Mucosa of descending colon (tissue), 3 donors: Measurements from ENCODE around the gene STEAP1. TPM values are rescaled to one million over a fixed set of nuclear protein-coding genes. Genes with fewer than 3 reads are reported as not detected.
"Not testable (repeated sequence)": the region's sequence is repeated elsewhere in the genome, so short reads cannot be mapped to it uniquely, and the experiment has no call there.

Source experiments
- ATAC-seq: fragments of 200-7000 bp; cut with Tn5 transposase; one replicate; pipeline ENCODE4 v1.9.1; 2020; ENCODE audit warnings: mild to moderate bottlenecking, moderate library complexity
- DNase-seq, 3 donors: peaks; one replicate each; pipeline ENCODE4 v3.0.0-alpha.2; 2020
- H3K36me3 ChIP-seq: fragments of 200-600 bp; one replicate; pipeline ENCODE4 v1.8.0; 2021; ENCODE audit warnings: low read depth, mild to moderate bottlenecking
- H3K4me1 ChIP-seq: fragments of 200-600 bp; one replicate; pipeline ENCODE4 v1.8.0; 2021; ENCODE audit warnings: low read depth, mild to moderate bottlenecking
- H3K4me3 ChIP-seq: fragments of 200-600 bp; one replicate; pipeline ENCODE4 v1.8.0; 2021; ENCODE audit warnings: mild to moderate bottlenecking
- H3K9me3 ChIP-seq: fragments of 200-600 bp; one replicate; pipeline ENCODE4 v1.8.0; 2021; ENCODE audit warnings: mild to moderate bottlenecking
- CTCF ChIP-seq: fragments of 200-600 bp; IDR thresholded peaks from one replicate; pipeline ENCODE4 v1.8.0; 2022; ENCODE audit warnings: antibody characterized with exemption, mild to moderate bottlenecking
- intact Hi-C, 2 donors: fragments of 100-400 bp; cut with DNase I in 1 of 2; cut with micrococcal nuclease in 1 of 2; formaldehyde crosslinking; loops; one replicate each; pipeline versions ENCODE4 v1.11.0 to v1.11.1; 2022; cut with DNase I, micrococcal nuclease
- long read RNA-seq, 2 donors: library from polyadenylated mRNA; unstranded; transcript quantifications; one replicate each; pipeline ENCODE4 v2.0.0, GENCODE V29; 2019 to 2021
- total RNA-seq, 3 donors: library from RNA; stranded (reverse); fragmentation: NEBNext Ultra II Directional in 2 of 3; extraction: Animal tissue kit (Norgen Biotek cat#: 25700) in 2 of 3; gene quantifications; one replicate each; pipeline versions ENCODE4 v1.2.1 to v1.2.4, GENCODE V29; 2021 to 2023
- donor health status: DM: no; HTN: no; CAD: no; lungs with moderate emphysema.
- donor health status: DM: no; HTN: no; CAD: no.
- donor health status: DM: no; HTN: yes; CAD: no.

Gene STEAP1
- 10 to 100 TPM; 15.9 to 24.6 (median 24.5) TPM for total RNA-seq
- long read RNA-seq, donor 1, transcript STEAP1-201 (5 exons, 1,313 nt), result major isoform, 16 of 17 reads
- long read RNA-seq, donor 1, partial matches to known transcripts, result 0 of 17 reads
- long read RNA-seq, donor 1, other reads (novel, unspliced or antisense), result 1 of 17 reads
- long read RNA-seq, donor 2, transcript STEAP1-201 (5 exons, 1,313 nt), result major isoform, 18 of 20 reads
- long read RNA-seq, donor 2, partial matches to known transcripts, result 1 of 20 reads
- long read RNA-seq, donor 2, other reads (novel, unspliced or antisense), result 1 of 20 reads

GRCh38 chr7:90153943-90154771 is at the start of gene STEAP1:
STEAP1 (plus strand) TSS chr7:90154469; CDS start chr7:90159789, 5,320 bp downstream.
- DNase-seq (peak; percentile 91 to 98 (median 97)), ATAC-seq (peak; percentile 99)
- intact Hi-C loops, result loop anchor here in 1 of 2 donors (10.0 kb wide), 1 partner anchor 111 kb away; no protein-coding TSS in a partner anchor
- not testable (repeated sequence) for H3K9me3 ChIP-seq, H3K4me1 ChIP-seq, H3K36me3 ChIP-seq, H3K4me3 ChIP-seq
- TF ChIP-seq CTCF, result peak; percentile 95

- H3K4me1 ChIP-seq, ATAC-seq, DNase-seq, H3K36me3 ChIP-seq, H3K4me3 ChIP-seq, intact Hi-C loops, H3K9me3 ChIP-seq: not testable (repeated sequence)
Measured at GRCh38 chr7:90114972-90115371, 39.3 kb upstream of the STEAP1 start.

- intact Hi-C loops, H3K4me3 ChIP-seq, H3K36me3 ChIP-seq, H3K4me1 ChIP-seq, H3K9me3 ChIP-seq: not testable (repeated sequence)
- DNase-seq (peak in 2 of 3 donors; percentile 10 to 27), ATAC-seq (peak; percentile 17)
Measured at GRCh38 chr7:90118551-90119177, 35.6 kb upstream of the STEAP1 start.

GRCh38 chr7:90119178-90119971 is 34.9 kb upstream of the STEAP1 start:
- peaks cover 6% of the 10 kb centered on the region for H3K4me1 ChIP-seq
- TF ChIP-seq CTCF, result no peak
- intact Hi-C loops, result no loop called here
- no peaks in the 10 kb centered on the region for H3K9me3 ChIP-seq
- H3K4me3 ChIP-seq, result no peak overlapping the region
- DNase-seq (peak; percentile 3 to 48 (median 26)), ATAC-seq (peak; percentile 46)
- H3K36me3 ChIP-seq, result no peaks in the 10 kb centered on the region

- H3K36me3 ChIP-seq, H3K4me1 ChIP-seq, intact Hi-C loops, ATAC-seq, DNase-seq, H3K9me3 ChIP-seq, H3K4me3 ChIP-seq: not testable (repeated sequence)
Measured at GRCh38 chr7:90120205-90120604, 34.1 kb upstream of the STEAP1 start.

GRCh38 chr7:90131746-90132145 is 22.5 kb upstream of the STEAP1 start:
- H3K36me3 ChIP-seq, DNase-seq, ATAC-seq, intact Hi-C loops, H3K4me3 ChIP-seq, H3K4me1 ChIP-seq, H3K9me3 ChIP-seq: not testable (repeated sequence)

GRCh38 chr7:90147079-90147960 is 6.9 kb upstream of the STEAP1 start:
- not testable (repeated sequence) for ATAC-seq

More at GRCh38 chr7:90147079-90147960, 6.9 kb upstream of the STEAP1 start:
- intact Hi-C loops, H3K36me3 ChIP-seq, H3K4me3 ChIP-seq, DNase-seq, H3K9me3 ChIP-seq, H3K4me1 ChIP-seq: not testable (repeated sequence)
